SK-N-SH treated with all-trans-retinoic acid at 6 μM for 48 hours (cell line): ENCODE data around the gene ME3.

ENCODE experiments used
- ESRRG ChIP-seq: fragments of 250-450 bp; sonication (Bioruptor Pico); IDR thresholded peaks from 2 replicates; pipeline ENCODE4 v1.6.1; 2021; ENCODE audit warnings: mild to moderate bottlenecking
- PATZ1 ChIP-seq: fragments of 250-450 bp; sonication (Bioruptor Pico); IDR thresholded peaks from 2 replicates; pipeline ENCODE4 v1.8.0; 2020; ENCODE audit warnings: mild to moderate bottlenecking, moderate library complexity, borderline replicate concordance
- TSHZ2 ChIP-seq: fragments of 250-450 bp; sonication (Bioruptor Pico); IDR thresholded peaks from 2 replicates; pipeline ENCODE4 v1.5.0; 2020; ENCODE audit warnings: mild to moderate bottlenecking, moderate library complexity
- ZC3H10 ChIP-seq: fragments of 250-450 bp; sonication (Bioruptor Pico); IDR thresholded peaks from 2 replicates; pipeline ENCODE4 v1.5.1; 2021; ENCODE audit warnings: mild to moderate bottlenecking, moderate library complexity
- ZFP30 ChIP-seq: fragments of 450-650 bp; formaldehyde crosslinking; IDR thresholded peaks from 2 replicates; pipeline ENCODE4 v1.5.0; 2022; ENCODE audit warnings: mild to moderate bottlenecking, moderate library complexity

DNA sequence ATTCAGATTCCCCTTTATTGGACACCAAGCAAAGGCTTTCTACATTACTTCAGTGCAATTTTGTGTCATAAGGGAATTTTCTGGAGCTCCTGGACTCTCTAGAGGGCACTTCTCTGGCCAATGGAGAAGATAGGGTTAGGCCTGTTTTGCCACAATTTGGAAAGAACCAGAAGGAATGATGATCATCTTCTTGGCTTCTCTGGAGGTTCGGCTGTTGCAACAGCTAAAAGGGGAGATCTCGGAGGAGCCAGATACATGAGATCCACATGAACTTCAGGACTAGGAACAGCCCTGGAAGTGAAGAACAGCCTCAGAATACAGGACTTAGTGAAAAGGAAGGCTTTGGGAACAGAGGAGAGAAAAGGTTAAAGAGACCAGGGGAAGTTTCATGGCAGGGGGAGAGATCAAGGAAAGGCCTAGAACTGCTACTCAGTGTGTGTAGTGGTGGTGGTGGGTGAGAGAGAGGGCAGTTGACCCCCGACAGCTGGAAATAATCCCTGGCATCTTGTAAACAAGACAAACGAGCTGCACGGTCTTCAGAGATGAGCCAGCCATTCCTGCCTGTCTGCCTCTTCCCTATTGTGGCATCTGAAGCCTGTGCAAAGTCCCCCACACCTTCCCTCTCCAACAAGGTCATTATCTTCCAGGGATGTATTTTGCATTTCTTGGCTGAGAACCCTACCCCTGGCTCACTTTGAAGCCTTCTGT is 214.0 kb downstream of the ME3 start:
- TF ChIP-seq ZFP30 (no peak), PATZ1 (CRISPR knock-in tag) (no peak), TSHZ2 (CRISPR knock-in tag) (no peak), ESRRG (CRISPR knock-in tag) (no peak), ZC3H10 (CRISPR knock-in tag) (no peak)
